22Rv1 (cell line): ENCODE results near the gene YKT6.

Source experiments
- H3K27ac ChIP-seq: fragments of 450-650 bp; 2 replicates; pipeline ENCODE4 v1.5.1; 2017
- CTCF ChIP-seq: fragments of 450-650 bp; IDR thresholded peaks from 2 replicates; pipeline ENCODE4 v1.5.1; 2017; ENCODE audit warnings: mild to moderate bottlenecking
- ZFX ChIP-seq: fragments of 450-650 bp; IDR thresholded peaks from 2 replicates; pipeline ENCODE4 v1.6.1; 2017; ENCODE audit warnings: antibody characterized with exemption, borderline replicate concordance

YKT6 gene

GRCh38 chr7:44240376-44240775 lies 39.6 kb downstream of the YKT6 start:
- TF ChIP-seq CTCF, result no peak
- no peak for TF ChIP-seq ZFX
- no peak overlapping the region for H3K27ac ChIP-seq

- H3K27ac ChIP-seq, result no peak overlapping the region
- TF ChIP-seq CTCF, result peak; percentile 95
- TF ChIP-seq ZFX, result no peak
Measured at GRCh38 chr7:44240983-44241510, 40.3 kb downstream of the YKT6 start.

- H3K27ac ChIP-seq, result no peak overlapping the region
- TF ChIP-seq ZFX (no peak), CTCF (no peak)
Measured at GRCh38 chr7:44242091-44242490, 41.3 kb downstream of the YKT6 start.

GRCh38 chr7:44244282-44244681 lies 43.5 kb downstream of the YKT6 start:
- TF ChIP-seq CTCF, result peak; percentile 75
- no peak for TF ChIP-seq ZFX
- no peak overlapping the region for H3K27ac ChIP-seq

- H3K27ac ChIP-seq, result no peak overlapping the region
- TF ChIP-seq CTCF, result no peak
- TF ChIP-seq ZFX, result no peak
Measured at GRCh38 chr7:44246396-44247113, 45.8 kb downstream of the YKT6 start.

- no peak for TF ChIP-seq CTCF
- TF ChIP-seq ZFX, result no peak
- no peak overlapping the region for H3K27ac ChIP-seq
Measured at GRCh38 chr7:44247868-44248651, 47.3 kb downstream of the YKT6 start.
